Neuron (in vitro differentiated cells): ENCODE results near the gene MARCHF6.

Experiments
- H2AFZ ChIP-seq: one replicate; pipeline ENCODE4 v1.6.1; 2013; ENCODE audit warnings: low read depth, mild to moderate bottlenecking, inconsistent platforms, low read length, moderate library complexity
- H3K27me3 ChIP-seq: one replicate; pipeline ENCODE4 v1.6.1; 2013; ENCODE audit warnings: low read length; ENCODE audit not compliant: insufficient read depth
- H3K36me3 ChIP-seq: one replicate; pipeline ENCODE4 v1.6.1; 2013; ENCODE audit warnings: low read length; ENCODE audit not compliant: insufficient read depth
- H3K4me1 ChIP-seq: one replicate; pipeline ENCODE4 v1.6.1; 2013; ENCODE audit warnings: low read length; ENCODE audit not compliant: insufficient read depth
- H3K4me3 ChIP-seq: 2 replicates; pipeline ENCODE4 v1.5.1; 2013; ENCODE audit warnings: mild to moderate bottlenecking, low read length, moderate library complexity
- H3K9me3 ChIP-seq: one replicate; pipeline ENCODE4 v1.6.1; 2013; ENCODE audit warnings: low read length

The MARCHF6 gene

DNA sequence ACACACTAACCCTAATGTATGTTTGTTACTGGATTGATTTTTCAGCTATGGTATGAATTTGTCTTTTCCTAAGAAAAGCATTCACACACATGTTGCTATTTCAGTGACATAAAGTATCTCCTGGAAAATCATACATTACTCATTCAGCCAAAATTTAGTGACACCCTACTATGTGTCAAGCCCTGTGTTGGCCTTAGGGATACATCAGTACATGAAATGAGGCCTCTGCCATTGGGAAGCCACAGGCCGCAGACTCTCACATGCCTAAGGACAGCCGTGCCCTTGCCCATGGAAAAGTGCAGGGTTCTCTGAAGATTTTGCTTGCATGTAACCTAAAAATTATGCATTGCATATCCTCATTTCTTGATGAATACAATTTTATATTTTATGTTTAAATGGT lies 5.2 kb upstream of the MARCHF6 start:
- Histone ChIP-seq H2AFZ (no peak overlapping the region), H3K4me3 (no peak overlapping the region), H3K27me3 (no peaks in the 10 kb centered on the region), H3K36me3 (no peaks in the 10 kb centered on the region), H3K4me1 (peaks cover 17% of the 10 kb centered on the region), H3K9me3 (no peaks in the 10 kb centered on the region)

DNA sequence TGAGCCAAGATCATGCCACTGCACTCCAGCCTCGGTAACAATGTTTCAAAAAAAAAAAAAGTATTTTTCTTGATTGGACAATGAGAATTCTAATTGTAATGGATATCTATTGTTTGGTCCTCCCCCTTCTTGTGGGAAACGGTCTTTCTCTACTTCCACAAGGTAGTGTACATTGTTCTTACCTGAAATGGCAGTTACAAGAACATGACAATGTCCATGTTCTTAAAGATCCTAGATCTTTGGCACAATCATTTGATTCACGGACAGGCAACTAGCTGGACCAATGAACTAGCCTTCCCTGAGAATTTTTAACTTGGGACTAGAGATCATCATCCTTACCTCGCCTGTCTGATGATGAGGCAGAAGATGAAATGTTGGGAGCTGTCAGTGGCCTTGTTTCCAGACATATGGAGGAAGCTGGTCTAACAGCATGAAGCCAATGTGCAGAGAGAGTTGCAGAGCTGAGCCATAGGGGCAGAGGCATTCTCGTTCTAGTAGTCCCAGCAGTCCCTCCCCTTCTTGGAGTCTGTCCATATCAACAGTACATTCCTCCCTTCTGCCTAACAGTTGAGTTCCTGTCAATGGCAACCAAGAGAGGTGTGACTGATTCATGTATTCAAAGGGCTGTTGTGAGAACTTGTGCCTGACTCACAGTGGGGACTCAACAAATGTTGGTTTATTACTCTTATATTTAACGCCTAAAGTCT lies 2.1 kb upstream of the MARCHF6 start:
- no peak overlapping the region for H2AFZ ChIP-seq
- H3K27me3 ChIP-seq: no peaks in the 10 kb centered on the region
- H3K4me1 ChIP-seq: peaks cover 23% of the 10 kb centered on the region
- H3K36me3 ChIP-seq: no peaks in the 10 kb centered on the region
- no peak overlapping the region for H3K4me3 ChIP-seq
- H3K9me3 ChIP-seq: no peaks in the 10 kb centered on the region

DNA sequence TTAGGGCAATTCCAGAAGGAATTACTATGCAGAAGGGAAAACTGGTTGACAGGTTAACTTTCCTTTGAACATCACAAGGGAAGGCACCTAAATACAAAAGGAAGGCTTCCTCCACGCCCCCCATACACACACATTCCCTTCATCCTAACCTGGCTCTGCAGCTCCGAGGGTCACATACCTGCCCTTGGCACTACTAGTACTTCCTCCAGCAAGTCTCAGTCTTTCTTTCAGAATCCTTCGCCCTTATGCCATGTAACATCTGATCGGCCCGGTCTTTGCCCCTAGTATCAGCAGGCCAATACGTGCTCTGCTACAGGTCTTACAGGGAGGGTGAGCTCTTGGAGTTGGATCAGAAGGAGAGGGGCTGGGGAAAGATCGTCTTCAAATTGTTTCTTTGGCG lies 1.6 kb upstream of the MARCHF6 start:
- Histone ChIP-seq H3K9me3 (no peaks in the 10 kb centered on the region), H3K36me3 (no peaks in the 10 kb centered on the region), H3K4me1 (peaks cover 23% of the 10 kb centered on the region), H3K27me3 (no peaks in the 10 kb centered on the region), H2AFZ (no peak overlapping the region), H3K4me3 (peak overlapping the region; percentile 79)

- no peaks in the 10 kb centered on the region for H3K9me3 ChIP-seq
- H3K4me1 ChIP-seq: peaks cover 23% of the 10 kb centered on the region
These were observed 860 bp upstream of the MARCHF6 start for GRCh38 chr5:10352430-10353240.

GRCh38 chr5:10354048-10354872 lies 765 bp downstream of the MARCHF6 start:
- H3K4me3 ChIP-seq: peak overlapping the region; percentile 79
- no peaks in the 10 kb centered on the region for H3K27me3 ChIP-seq
- peaks cover 4% of the 10 kb centered on the region for H3K36me3 ChIP-seq
- H3K9me3 ChIP-seq: no peaks in the 10 kb centered on the region
- no peak overlapping the region for H2AFZ ChIP-seq
- H3K4me1 ChIP-seq: peaks cover 23% of the 10 kb centered on the region

More at GRCh38 chr5:10352430-10353240, 860 bp upstream of the MARCHF6 start:
- Histone ChIP-seq H3K4me3 (peak overlapping the region; percentile 79), H3K27me3 (no peaks in the 10 kb centered on the region), H2AFZ (peak overlapping the region; percentile 40), H3K36me3 (no peaks in the 10 kb centered on the region)

- H3K4me3 ChIP-seq: peak overlapping the region; percentile 79
These were observed 1.8 kb downstream of the MARCHF6 start for GRCh38 chr5:10355071-10355889.

DNA sequence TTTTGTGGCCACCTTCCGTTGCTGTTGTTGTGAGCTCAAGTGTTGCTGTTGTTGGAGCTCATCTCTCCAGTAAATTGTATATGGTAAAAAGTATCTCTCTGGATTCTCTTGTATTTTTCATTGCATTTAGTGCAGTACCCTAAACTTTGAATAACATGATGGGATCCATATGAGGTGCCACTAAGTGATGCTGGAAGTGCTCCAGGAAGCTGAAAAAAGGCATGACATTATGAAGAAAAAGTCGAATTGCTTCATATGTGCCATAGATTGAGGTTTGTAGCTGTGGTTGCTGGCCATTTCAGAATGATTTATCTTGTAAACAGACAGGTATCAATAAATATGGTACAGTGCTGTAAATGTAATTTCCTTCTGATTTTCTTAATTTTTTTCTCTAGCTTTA lies 5.5 kb downstream of the MARCHF6 start:
- Histone ChIP-seq H2AFZ (no peak overlapping the region), H3K4me1 (peaks cover 7% of the 10 kb centered on the region), H3K4me3 (no peak overlapping the region), H3K9me3 (no peaks in the 10 kb centered on the region), H3K36me3 (peaks cover 5% of the 10 kb centered on the region), H3K27me3 (no peaks in the 10 kb centered on the region)

More at GRCh38 chr5:10355071-10355889, 1.8 kb downstream of the MARCHF6 start:
- H2AFZ ChIP-seq: no peak overlapping the region
- H3K36me3 ChIP-seq: peaks cover 5% of the 10 kb centered on the region
- H3K9me3 ChIP-seq: no peaks in the 10 kb centered on the region
- peaks cover 23% of the 10 kb centered on the region for H3K4me1 ChIP-seq
- no peaks in the 10 kb centered on the region for H3K27me3 ChIP-seq

DNA sequence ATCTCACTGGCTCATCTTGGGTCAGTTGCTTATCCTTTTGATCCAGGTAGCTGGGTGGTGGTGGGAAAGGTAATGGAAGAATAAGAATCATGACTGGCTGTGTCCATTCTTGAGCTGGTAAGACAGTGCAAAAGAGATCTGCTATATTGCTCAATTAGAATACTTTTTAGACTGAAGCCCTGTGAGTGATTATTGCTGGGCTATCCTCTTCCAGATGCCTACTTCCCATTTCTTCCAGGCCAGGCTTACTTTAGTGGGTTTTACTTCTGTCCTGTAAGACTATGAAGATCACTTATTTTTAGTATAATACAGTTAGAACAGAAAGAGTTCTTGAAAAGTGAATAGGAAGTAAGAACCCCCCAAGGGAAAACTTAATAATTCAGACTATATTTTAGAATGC lies 7.2 kb downstream of the MARCHF6 start:
- Histone ChIP-seq H3K27me3 (no peaks in the 10 kb centered on the region), H3K9me3 (no peaks in the 10 kb centered on the region), H3K36me3 (peaks cover 10% of the 10 kb centered on the region), H3K4me3 (no peak overlapping the region), H3K4me1 (peaks cover 2% of the 10 kb centered on the region), H2AFZ (no peak overlapping the region)

- Histone ChIP-seq H3K36me3 (peaks cover 10% of the 10 kb centered on the region), H3K27me3 (no peaks in the 10 kb centered on the region), H3K4me1 (peaks cover 6% of the 10 kb centered on the region), H3K4me3 (no peak overlapping the region), H3K9me3 (no peaks in the 10 kb centered on the region), H2AFZ (no peak overlapping the region)
These were observed 10.2 kb downstream of the MARCHF6 start for GRCh38 chr5:10363519-10364185.

DNA sequence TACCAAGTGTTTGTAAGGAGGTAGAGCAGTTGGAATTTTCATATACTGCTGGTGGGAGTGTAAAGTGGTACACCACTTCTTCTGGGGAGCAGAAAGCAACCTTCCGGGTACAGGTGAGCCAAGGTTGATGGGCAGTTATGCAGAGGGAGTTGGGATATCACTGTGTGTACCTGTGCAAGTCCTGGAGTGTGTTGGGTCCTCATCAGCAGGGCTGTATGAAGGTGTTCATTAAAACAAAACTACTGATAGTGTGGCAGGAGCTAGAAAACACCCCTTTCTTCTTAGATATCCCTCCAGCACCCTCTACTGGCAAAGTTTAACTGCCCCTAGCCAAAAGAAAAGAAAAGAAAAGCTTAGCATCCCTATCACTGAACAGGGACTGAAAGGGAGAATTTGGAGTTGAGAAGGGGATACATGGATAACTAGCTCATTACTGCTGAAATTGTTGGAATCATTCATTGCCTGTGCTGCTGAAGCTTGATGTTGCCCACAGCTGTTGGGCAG lies 10.7 kb downstream of the MARCHF6 start:
- H3K9me3 ChIP-seq: no peaks in the 10 kb centered on the region
- peaks cover 7% of the 10 kb centered on the region for H3K36me3 ChIP-seq
- no peak overlapping the region for H3K4me3 ChIP-seq
- peaks cover 6% of the 10 kb centered on the region for H3K4me1 ChIP-seq
- no peaks in the 10 kb centered on the region for H3K27me3 ChIP-seq
- no peak overlapping the region for H2AFZ ChIP-seq

DNA sequence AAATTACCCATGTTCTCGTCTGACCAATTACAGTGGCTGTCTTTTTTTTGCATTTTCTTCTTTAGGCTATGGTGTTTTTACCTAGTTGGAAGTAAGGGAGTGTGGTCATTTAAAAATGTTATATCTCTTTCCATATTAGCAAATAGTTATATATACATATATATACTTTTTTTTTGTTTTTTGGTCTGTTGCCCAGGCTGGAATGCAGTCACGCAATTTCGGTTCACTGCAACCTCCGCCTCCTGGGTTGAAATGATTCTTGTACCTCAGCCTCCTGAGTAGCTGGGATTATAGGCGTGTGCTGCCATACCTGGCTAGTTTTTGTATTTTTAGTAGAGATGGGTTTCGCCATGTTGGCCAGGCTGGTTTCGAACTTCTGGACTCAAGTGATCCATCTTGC lies 12.3 kb downstream of the MARCHF6 start:
- H3K4me1 ChIP-seq: peaks cover 6% of the 10 kb centered on the region
- no peaks in the 10 kb centered on the region for H3K9me3 ChIP-seq
- peaks cover 6% of the 10 kb centered on the region for H3K36me3 ChIP-seq

More for the DNA sequence above, 12.3 kb downstream of the MARCHF6 start:
- H3K4me3 ChIP-seq: no peak overlapping the region
- no peaks in the 10 kb centered on the region for H3K27me3 ChIP-seq
- H2AFZ ChIP-seq: no peak overlapping the region
